ENCODE data around the gene GLRX3. TPM values are rescaled to one million over a fixed set of nuclear protein-coding genes. Genes with fewer than 3 reads are reported as not detected.
"Not testable (repeated sequence)": the region's sequence is repeated elsewhere in the genome, so short reads cannot be mapped to it uniquely, and the experiment has no call there.

The GLRX3 gene
- total RNA-seq, 1 experiment from 2014 or later: 369 TPM

DNA sequence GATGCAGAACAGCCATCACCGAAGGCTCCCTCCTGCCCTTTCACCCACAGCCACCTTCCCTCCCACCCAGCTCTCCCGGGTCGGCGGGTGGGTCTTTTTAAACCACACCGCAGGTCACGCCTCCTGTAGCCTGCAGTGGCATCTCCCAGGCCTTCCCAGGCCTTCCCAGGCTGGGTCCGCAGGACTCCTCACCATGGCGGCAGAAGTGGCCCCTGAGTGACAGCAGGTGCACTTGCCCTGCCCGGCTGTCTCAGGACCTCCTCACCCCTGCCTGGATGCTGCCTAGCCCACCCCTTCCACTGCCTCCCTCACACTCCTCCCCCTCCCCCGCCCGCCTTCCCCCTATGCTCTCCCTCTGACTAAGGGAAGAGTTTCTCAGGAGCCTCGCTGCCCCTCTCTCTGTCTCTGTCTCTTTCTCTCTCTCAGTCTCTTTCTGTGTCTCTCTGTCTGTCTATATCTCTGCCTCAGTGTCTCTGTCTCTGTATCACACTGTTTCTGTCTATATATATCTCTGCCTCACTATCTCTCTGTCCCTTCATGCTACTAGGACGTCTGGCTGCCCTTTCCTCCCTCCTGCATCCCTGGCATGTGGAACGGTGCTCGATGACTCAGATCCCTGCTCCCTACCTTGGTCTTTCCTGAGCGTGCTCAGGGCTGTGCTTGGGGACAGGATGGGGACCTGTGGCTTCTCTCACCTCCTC, 57.5 kb downstream of the GLRX3 start:
- no peak for DNase-seq
- Histone ChIP-seq H3K27me3 (no peaks in the 10 kb centered on the region), H3K36me3 (peaks cover 3% of the 10 kb centered on the region), H3K9me3 (no peaks in the 10 kb centered on the region), H3K4me3 (no peak overlapping the region)

DNA sequence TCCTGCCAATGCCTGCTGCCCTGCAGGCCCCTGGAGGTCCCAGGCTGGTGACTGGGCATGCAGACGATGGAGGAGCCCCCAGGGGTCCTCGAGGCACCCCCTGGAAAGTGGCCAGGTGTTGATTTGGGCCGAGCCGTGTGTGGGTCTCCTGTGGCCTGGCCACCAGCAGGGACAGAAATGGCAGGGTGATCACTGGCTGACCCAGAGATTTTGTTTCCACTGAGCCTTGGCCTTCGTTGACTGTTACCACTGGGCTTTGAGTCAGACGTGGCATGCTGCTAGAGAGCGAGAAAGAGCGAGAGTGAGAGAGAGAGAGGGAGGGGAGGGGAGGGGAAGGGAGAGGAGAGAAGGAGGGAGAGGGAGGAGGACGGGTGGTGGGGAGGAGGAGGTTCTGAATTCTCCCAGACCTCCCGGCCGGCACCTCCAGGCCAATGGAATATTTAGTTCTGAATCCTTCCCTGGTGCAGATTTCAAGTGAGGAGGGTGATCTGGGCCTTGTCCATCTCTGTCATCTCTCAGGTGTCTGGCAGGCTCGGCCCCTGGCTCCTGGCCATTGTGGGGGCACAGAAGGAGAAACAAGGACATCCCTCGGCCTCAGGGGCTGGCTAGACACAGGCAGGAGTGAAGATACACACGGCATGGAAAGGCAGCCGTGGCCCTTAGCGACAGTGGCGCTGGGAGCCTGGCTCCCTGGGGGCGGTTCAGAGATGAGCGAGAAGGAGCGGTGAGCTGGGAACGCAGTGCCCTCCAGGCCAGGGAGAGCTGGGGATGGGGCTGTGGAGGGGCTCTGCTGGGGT, 58.2 kb downstream of the GLRX3 start:
- DNase-seq: no peak
- Histone ChIP-seq H3K9me3 (no peaks in the 10 kb centered on the region), H3K4me3 (no peak overlapping the region), H3K36me3 (peaks cover 3% of the 10 kb centered on the region), H3K27me3 (no peaks in the 10 kb centered on the region)

DNA sequence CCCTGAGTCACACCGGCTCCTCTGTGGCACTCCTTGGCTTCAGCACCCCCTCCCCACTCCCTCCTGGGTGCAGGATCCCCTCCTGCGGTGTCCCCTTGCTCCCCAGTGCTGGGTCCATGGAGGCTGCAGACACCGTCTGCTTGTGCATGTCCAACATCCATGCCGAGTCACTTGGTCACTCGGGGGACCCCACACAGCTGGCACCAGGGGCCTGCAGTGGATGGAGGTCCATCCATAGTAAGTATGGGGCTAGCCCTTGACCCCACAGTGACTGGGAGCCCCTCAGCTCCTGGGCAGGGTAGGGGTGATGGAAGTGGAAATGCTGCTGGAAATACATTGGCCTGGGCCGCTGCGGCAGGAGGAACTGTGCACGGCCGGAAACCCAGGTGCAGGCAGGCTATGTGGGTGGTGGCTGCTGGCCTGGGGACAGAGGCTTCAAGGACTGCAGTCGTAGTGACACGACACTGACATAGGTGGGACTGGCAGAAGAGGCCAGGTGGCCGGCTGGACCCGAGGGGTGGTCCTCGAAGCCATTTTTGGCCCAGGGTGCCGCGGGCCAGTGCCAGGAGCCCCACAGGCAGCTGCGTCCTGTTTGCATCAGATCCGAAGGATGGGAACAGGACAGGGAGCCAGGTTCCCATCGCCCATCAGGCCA, 58.9 kb downstream of the GLRX3 start:
- no peaks in the 10 kb centered on the region for H3K27me3 ChIP-seq
- no peaks in the 10 kb centered on the region for H3K9me3 ChIP-seq
- H3K36me3 ChIP-seq: peaks cover 3% of the 10 kb centered on the region; the same call in 1 of the 2 replicates
- no peak overlapping the region for H3K4me3 ChIP-seq
- DNase-seq: no peak

DNA sequence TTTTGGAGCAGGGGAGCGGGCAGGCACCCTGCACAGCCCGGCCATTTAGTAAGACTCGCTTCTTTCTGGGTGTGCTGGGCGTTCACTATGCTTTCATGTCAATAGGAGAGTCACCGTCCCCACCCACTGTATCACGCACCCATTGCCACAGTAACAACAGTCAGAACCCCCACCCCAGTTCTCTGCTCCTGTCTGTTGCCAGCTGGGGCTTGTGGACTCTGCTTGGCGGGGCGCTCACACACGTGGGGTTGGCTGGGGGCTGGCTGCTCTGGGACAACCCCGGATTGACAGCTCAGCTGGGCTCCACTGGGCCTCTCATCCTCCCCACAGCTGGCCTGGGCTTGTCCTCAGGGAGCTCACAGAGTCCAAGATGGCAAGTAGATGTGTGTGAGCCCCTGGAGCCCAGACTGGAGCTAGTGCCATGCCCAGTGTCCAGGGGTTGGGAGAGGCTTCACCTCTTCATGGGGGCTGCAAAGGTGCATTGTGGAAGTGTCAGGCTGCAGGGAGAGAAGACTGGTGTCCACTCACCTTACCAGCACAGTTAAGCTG, 59.6 kb downstream of the GLRX3 start:
- no peak for DNase-seq

DNA sequence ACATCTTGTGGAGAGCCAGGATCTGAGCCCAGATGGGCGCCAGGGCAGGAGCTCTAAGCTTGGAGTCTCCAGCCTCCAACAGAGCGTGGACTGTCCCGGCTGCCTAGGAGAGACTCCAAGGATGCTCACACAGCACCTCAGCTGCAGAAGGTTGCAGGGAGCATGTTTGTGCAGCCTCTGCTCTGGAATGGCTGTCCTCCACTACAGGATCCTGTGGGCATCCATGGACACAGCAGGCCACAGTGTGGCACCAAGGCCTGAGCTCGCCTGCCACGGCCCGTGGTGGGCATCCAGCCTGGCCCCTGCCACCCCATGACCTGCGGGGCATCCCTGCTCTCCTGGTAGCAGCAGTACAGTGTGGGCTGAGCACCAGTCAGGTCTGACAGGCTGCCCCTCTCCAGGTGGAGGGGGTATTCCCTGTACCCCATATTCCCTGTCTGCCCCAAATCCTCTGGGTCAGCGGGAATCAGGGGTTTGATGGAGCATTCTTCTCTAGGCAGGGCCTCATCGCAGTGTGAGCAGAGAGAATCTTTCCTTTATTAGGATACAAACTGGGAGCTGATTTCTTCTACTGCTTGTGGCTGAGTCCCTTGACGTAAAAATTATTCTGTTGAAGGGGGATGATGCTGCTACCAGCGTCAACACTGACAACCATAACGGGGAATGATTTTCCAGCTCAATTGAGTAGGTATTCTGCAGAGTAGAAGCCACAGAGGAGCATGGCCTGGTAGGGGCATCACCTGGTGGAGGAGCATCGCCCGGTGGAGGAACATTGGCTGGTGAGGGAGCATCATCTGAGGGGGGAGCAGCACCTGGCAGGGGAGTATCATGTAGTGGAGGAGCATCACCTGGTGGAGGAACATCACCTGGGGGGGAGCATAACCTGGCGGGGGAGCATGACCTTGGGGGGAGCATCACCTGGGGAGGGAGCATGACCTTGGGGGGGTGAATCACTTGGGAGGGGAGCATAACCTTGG, 60.6 kb downstream of the GLRX3 start:
- Histone ChIP-seq H3K4me3 (no peak overlapping the region), H3K27me3 (no peaks in the 10 kb centered on the region), H3K36me3 (peaks cover 2% of the 10 kb centered on the region; the same call in 1 of the 2 replicates), H3K9me3 (no peaks in the 10 kb centered on the region)
- no peak for DNase-seq

More for the DNA sequence above, 59.6 kb downstream of the GLRX3 start:
- Histone ChIP-seq H3K9me3 (no peaks in the 10 kb centered on the region), H3K27me3 (no peaks in the 10 kb centered on the region), H3K4me3 (no peak overlapping the region), H3K36me3 (peaks cover 3% of the 10 kb centered on the region; the same call in 1 of the 2 replicates)

DNA sequence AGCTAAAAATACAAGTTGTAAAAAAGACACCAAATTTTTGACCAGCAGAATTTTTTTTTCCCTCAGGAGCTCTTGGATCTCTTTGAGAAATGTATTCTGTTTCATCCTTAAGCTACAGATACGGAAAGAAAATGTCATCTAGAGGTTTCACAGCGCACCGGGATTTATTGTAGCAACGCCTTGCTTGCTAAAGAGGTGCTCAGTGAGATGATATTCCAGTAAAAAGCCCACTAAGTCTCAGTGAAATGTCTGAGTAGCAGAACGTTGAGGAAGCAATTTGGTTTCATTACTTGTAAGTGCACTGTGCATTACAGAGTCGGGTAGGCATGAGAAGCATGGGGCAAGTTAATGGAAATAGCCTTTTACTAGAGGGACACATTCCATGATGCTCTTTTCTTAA, 62.5 kb downstream of the GLRX3 start:
- no peaks in the 10 kb centered on the region for H3K27me3 ChIP-seq
- no peaks in the 10 kb centered on the region for H3K9me3 ChIP-seq
- no peaks in the 10 kb centered on the region for H3K36me3 ChIP-seq
- no peak overlapping the region for H3K4me3 ChIP-seq
- DNase-seq: no peak

DNA sequence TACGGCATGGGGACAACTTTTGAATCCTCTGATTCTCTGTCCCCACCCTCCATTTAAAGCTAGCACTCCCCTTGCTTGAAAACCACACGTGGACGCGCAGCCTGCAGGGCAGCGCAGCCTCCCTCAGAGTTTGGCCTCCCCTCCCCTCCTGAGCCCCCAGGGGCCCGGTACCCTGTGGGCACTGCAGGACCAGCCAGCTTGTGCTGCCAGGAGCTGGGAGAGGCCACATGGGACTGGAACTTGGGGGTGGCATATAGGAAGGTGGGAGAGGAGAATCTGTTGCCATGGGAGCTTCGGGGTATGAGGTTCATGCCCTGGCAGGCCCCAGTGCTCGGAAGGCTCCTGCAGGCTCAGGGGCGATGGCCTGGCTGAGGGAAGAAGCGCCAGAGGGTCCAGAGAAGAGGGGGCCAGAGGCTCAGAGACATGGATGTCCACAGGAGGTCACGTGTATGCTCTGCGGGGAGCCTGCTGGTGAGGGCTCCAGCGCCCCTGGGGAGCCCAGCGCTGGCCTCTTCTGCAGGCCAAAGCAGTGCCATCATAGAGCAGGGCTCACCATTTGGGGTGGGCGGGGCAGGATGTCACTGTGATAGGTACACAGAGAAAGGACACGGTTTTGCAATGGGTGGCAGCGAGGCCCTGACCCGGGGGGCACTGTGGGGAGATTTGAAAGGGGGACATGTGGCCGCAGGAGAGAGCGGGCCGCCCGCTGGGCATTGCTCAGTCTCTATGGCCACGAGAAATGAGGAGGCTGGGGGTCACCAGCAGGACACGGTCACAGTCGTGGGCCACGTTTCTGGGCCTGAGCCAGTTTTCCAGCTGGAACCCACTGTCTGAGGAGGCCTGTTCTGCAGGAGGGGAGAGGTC, 64.2 kb downstream of the GLRX3 start:
- no peaks in the 10 kb centered on the region for H3K36me3 ChIP-seq
- DNase-seq: no peak
- no peak overlapping the region for H3K4me3 ChIP-seq
- no peaks in the 10 kb centered on the region for H3K27me3 ChIP-seq
- H3K9me3 ChIP-seq: no peaks in the 10 kb centered on the region

DNA sequence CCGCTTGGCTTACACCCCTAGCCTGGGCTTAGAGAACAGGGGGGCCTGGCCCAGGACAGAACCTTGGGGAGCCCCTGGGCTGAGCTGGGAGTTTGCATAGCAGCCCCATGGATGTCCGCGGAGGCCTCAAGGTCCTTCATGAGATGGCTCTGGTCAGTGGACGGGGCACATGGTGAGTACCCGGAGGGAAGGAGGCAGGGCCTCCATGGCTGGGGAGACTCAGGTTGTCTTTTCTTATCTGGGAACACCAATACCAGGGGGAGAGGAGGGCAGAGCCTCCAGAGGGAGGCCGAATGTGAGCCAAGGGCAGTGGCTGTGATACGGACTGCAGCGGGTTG, 64.8 kb downstream of the GLRX3 start:
- no peaks in the 10 kb centered on the region for H3K9me3 ChIP-seq
- no peaks in the 10 kb centered on the region for H3K36me3 ChIP-seq
- no peak for DNase-seq
- H3K27me3 ChIP-seq: no peaks in the 10 kb centered on the region
- H3K4me3 ChIP-seq: no peak overlapping the region

DNA sequence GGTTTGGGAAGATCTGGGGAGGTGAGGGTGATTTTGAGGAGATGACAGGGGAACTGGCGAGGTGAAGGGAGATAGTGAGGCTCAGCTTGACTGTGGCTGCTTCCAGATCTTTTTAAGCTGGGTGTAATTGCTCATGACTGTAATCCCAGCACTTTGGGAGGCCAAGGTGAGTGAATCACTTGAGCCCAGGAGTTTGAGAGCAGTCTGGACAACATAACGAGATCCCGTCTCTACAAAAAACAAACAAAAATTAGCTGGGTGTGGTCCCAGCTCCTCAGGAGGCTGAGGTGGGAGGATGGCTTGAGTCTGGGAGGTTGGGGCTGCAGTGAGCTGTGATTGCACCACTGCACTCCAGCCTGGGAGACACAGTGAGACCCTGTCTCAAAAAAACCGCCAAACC, 66.0 kb downstream of the GLRX3 start:
- H3K4me3 ChIP-seq, H3K27me3 ChIP-seq, H3K9me3 ChIP-seq, H3K36me3 ChIP-seq: not testable (repeated sequence)
- DNase-seq: peak; percentile 23

DNA sequence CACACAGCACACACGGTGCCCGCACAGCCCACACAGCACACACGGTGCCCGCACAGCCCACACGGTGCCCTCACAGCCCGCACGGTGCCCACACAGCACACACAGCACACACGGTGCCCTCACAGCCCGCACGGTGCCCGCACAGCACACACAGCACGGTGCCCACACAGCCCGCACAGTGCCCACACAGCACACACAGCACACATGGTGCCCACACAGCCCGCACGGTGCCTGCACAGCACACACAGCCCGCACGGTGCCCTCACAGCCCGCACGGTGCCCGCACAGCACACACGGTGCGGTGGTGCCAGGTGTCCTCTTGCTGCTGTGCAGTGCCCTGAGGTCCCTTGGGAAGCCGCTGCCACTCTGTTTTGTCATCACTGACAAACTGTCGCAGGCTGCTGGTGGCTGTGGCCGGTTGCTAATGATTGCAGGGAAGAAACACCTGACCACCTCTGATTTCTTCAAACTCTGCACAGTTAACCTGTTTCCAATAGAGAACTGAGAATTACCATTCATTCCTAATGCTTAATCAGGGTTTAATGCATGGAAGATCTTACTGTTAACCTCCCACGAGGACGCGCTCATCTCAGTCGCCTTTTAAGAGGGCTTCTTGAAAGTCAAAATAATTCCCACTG, 66.9 kb downstream of the GLRX3 start:
- Histone ChIP-seq H3K9me3 (no peaks in the 10 kb centered on the region), H3K36me3 (no peaks in the 10 kb centered on the region), H3K4me3 (no peak overlapping the region), H3K27me3 (no peaks in the 10 kb centered on the region)
- DNase-seq: no peak

DNA sequence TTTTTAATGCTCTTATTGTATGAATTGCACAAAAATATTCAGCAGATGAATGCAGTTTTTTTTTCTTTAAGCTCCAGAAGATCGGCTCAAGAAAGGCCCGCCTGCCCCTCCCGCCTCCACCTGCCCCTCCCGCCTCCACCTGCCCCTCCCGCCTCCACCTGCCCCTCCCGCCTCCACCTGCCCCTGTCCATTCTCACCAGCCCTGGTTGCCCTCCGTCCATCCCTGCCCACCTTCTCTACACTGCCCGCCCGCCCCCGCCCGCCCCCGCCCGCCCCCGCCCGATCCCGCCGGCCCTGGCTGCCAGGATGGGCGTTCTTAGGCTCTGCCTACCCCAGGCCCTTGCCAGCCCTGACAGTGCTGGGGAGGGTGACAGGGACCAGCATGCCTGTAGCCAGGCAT, 67.4 kb downstream of the GLRX3 start:
- no peaks in the 10 kb centered on the region for H3K9me3 ChIP-seq
- DNase-seq: no peak
- no peak overlapping the region for H3K4me3 ChIP-seq
- H3K36me3 ChIP-seq: no peaks in the 10 kb centered on the region
- no peaks in the 10 kb centered on the region for H3K27me3 ChIP-seq

DNA sequence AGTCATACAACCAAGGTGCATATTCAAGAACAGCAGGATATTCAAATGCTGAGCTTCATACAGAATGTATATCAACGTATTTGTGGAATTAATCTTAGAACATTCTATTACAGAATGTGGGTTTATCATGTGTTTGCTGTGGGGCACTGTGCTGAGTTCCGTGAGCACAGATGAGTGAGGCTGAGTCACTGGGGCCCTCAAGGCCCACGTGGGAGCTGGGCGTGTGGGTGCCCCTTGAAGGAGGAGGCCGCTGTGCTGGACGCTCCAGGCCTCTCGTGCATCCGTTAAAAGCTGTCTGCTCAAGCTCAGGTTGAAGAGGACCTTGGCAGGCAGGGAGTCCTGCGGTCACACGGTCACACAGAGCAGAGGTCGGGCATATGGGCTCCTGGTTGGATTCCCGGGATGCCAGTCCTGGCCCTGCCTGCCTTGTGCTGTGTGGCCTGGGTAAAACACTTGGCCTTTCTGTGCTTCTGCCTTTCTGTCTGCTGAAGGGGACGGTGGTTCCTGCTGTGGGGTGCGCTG, 70.1 kb downstream of the GLRX3 start:
- Histone ChIP-seq H3K9me3 (no peaks in the 10 kb centered on the region), H3K4me3 (no peak overlapping the region), H3K27me3 (no peaks in the 10 kb centered on the region), H3K36me3 (no peaks in the 10 kb centered on the region)
- DNase-seq: no peak

DNA sequence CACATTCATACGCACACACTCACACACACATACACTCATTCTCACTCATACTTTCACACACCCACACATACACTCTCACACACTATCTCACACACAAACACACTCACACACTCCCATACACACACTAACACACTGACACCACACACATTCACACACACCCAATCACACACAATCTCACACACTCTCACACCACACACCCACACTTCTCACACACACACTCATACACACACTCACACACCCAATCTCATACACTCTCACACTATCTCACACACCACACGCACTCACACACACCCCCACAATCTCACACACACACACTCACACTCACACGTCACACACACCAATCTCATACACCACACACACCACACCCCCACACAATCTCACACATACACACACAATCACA, 71.0 kb downstream of the GLRX3 start:
- Histone ChIP-seq H3K9me3 (no peaks in the 10 kb centered on the region), H3K27me3 (no peaks in the 10 kb centered on the region), H3K4me3 (no peak overlapping the region), H3K36me3 (no peaks in the 10 kb centered on the region)
- DNase-seq: no peak

DNA sequence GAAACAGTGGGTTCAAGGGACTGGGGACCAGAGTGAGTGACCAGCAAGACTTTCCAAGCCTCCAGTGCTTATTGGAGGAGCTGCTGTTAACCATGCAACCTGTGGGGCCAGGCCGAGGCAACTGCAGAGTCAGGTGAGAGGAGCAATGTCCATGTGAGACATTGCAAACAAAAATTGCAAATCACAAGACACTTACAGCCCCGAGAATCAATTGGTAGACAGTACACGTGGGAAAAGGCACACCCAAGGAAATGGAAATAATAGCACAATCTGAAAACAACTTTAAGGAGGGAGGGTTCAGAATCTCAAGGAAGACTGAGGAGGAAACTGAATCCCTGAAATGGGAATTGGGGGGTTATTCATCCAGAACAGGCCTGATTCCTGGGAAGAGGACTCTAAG, 72.6 kb downstream of the GLRX3 start:
- no peaks in the 10 kb centered on the region for H3K9me3 ChIP-seq
- H3K36me3 ChIP-seq: no peaks in the 10 kb centered on the region
- DNase-seq: no peak
- H3K4me3 ChIP-seq: no peak overlapping the region
- no peaks in the 10 kb centered on the region for H3K27me3 ChIP-seq

DNA sequence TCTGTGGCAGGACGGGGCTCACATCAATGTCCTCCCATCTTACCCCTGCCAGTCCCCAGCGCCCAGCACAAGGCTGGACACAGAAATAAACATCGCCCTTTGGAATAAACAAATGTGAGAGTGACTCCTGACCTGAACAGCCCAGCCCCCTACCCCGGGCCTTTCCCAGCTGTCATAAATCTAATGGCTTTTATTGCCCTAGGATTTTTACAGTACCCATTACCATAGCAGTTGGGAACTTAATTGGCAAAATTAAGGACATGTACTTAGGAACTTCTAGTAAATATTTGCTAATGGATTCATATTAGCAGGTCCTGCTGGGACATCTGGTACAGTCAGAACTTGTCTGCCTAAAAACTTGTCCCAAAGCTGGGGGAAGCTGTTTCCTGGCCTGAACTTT, 76.6 kb downstream of the GLRX3 start:
- no peaks in the 10 kb centered on the region for H3K9me3 ChIP-seq
- DNase-seq: no peak

More for the DNA sequence above, 76.6 kb downstream of the GLRX3 start:
- Histone ChIP-seq H3K27me3 (no peaks in the 10 kb centered on the region), H3K4me3 (no peak overlapping the region), H3K36me3 (no peaks in the 10 kb centered on the region)

All from MG63 (cell line).